GM12878 (cell line): ENCODE results near the gene CD99. TPM values are rescaled to one million over a fixed set of nuclear protein-coding genes. Genes with fewer than 3 reads are reported as not detected.

Source experiments
- BHLHE40 ChIP-seq, 2 experiments: fragments of 450-650 bp in 1 of 2; IDR thresholded peaks; 2 replicates each; pipeline ENCODE4 v1.6.1; 2011 to 2017; ENCODE audit warnings: low read depth in 2 of 2, borderline replicate concordance in 1 of 2, improper control_type of control experiment in 1 of 2, low read length in 1 of 2, mild to moderate bottlenecking in 1 of 2
- CREB1 ChIP-seq: IDR thresholded peaks from 2 replicates; pipeline ENCODE4 v1.6.1; 2012; ENCODE audit warnings: low read depth, mild to moderate bottlenecking, inconsistent platforms
- EED ChIP-seq: sonication (generic); IDR thresholded peaks from 2 replicates; pipeline ENCODE4 v1.6.1; 2016; ENCODE audit warnings: antibody characterized with exemption, low read depth
- EGR1 ChIP-seq, 2 experiments: IDR thresholded peaks; 1 replicate in 1 of 2; 2 replicates in 1 of 2; pipeline ENCODE4 v1.6.1; 2011 to 2012; ENCODE audit warnings: low read depth in 2 of 2, low read length in 2 of 2, borderline replicate concordance in 1 of 2, mild to moderate bottlenecking in 1 of 2, moderate library complexity in 1 of 2
- ETV6 ChIP-seq, 2 experiments: fragments of 450-650 bp in 1 of 2; IDR thresholded peaks in 1 of 2; conservative IDR thresholded peaks in 1 of 2; 2 replicates each; pipeline ENCODE4 v1.6.1; 2014; ENCODE audit warnings: antibody characterized with exemption in 1 of 2, borderline replicate concordance in 1 of 2, low read depth in 1 of 2, mild to moderate bottlenecking in 1 of 2, moderate library complexity in 1 of 2
- FOXM1 ChIP-seq: IDR thresholded peaks from 2 replicates; pipeline ENCODE4 v1.6.1; 2012; ENCODE audit warnings: low read depth, mild to moderate bottlenecking, inconsistent platforms, low read length, moderate library complexity
- IKZF1 ChIP-seq: fragments of 450-650 bp; conservative IDR thresholded peaks from 2 replicates; pipeline ENCODE4 v1.6.1; 2017; ENCODE audit warnings: antibody characterized with exemption, mild to moderate bottlenecking
- IKZF2 ChIP-seq, 2 experiments: fragments of 450-650 bp; IDR thresholded peaks; 2 replicates each; pipeline ENCODE4 v1.6.1; 2017; ENCODE audit warnings: mild to moderate bottlenecking in 2 of 2, moderate library complexity in 2 of 2
- JUND ChIP-seq: IDR thresholded peaks from 2 replicates; pipeline ENCODE4 v1.6.1; 2012; ENCODE audit warnings: low read depth, mild to moderate bottlenecking, low read length, improper control_type of control experiment, moderate library complexity
- KLF5 ChIP-seq: fragments of 450-650 bp; IDR thresholded peaks from 2 replicates; pipeline ENCODE4 v1.6.1; 2014; ENCODE audit warnings: mild to moderate bottlenecking; ENCODE audit not compliant: partially characterized antibody
- LARP7 ChIP-seq: fragments of 450-650 bp; IDR thresholded peaks from 2 replicates; pipeline ENCODE4 v1.6.1; 2017; ENCODE audit warnings: mild to moderate bottlenecking
- MEF2A ChIP-seq: IDR thresholded peaks from 2 replicates; pipeline ENCODE4 v1.6.1; 2011; ENCODE audit warnings: low read depth, mild to moderate bottlenecking, low read length, moderate library complexity; ENCODE audit not compliant: insufficient read depth
- MTA2 ChIP-seq: fragments of 450-650 bp; IDR thresholded peaks from 2 replicates; pipeline ENCODE4 v1.6.1; 2016; ENCODE audit warnings: low read depth, mild to moderate bottlenecking, moderate library complexity
- NFIC ChIP-seq: IDR thresholded peaks from 2 replicates; pipeline ENCODE4 v1.6.1; 2012; ENCODE audit warnings: low read depth, mild to moderate bottlenecking, inconsistent platforms, low read length, moderate library complexity
- RUNX3 ChIP-seq: IDR thresholded peaks from 2 replicates; pipeline ENCODE4 v1.6.1; 2012; ENCODE audit warnings: low read length, inconsistent platforms
- SPI1 ChIP-seq: IDR thresholded peaks from 2 replicates; pipeline ENCODE4 v1.6.1; 2011; ENCODE audit warnings: low read depth, mild to moderate bottlenecking, low read length, moderate library complexity, borderline replicate concordance; ENCODE audit not compliant: insufficient read depth
- SRF ChIP-seq, 2 experiments: IDR thresholded peaks; 2 replicates each; pipeline ENCODE4 v1.6.1; 2011; ENCODE audit warnings: low read depth in 2 of 2, low read length in 2 of 2, mild to moderate bottlenecking in 1 of 2, moderate library complexity in 1 of 2
- polyA plus RNA-seq, 11 experiments: library from polyadenylated mRNA; depleted of rRNA in 4 of 11; unstranded in 6 of 11; stranded (reverse) in 5 of 11; fragments of >200 nt; fragmentation: Nextera tagmentation in 4 of 11; fragmentation: Illumina TruSeq in 1 of 11; extraction: Ambion mirVana in 4 of 11; extraction: Trizol in 1 of 11; gene quantifications; 1 replicate in 1 of 11; 2 replicates in 10 of 11; pipeline versions ENCODE4 v1.2.1 to v1.2.3, GENCODE V29; 2011 to 2016; ENCODE audit warnings: inconsistent platforms in 2 of 11, missing spikeins in 2 of 11, low read depth in 1 of 11
- total RNA-seq, 4 experiments: library from RNA; depleted of rRNA in 3 of 4; stranded (reverse); fragments of >200 nt in 3 of 4; fragmentation: Illumina TruSeq in 1 of 4; extraction: Trizol in 1 of 4; gene quantifications; 2 replicates each; pipeline versions ENCODE4 v1.2.1 to v1.2.3, GENCODE V29; 2013 to 2021
- TF ChIP-seq, protein P1 (sequence below): fragments of 450-650 bp; IDR thresholded peaks from 2 replicates; pipeline ENCODE4 v1.6.1; 2017; ENCODE audit warnings: low read depth, mild to moderate bottlenecking, moderate library complexity
- TF ChIP-seq, protein P2 (sequence below): IDR thresholded peaks from 2 replicates; pipeline ENCODE4 v1.6.1; 2012; ENCODE audit warnings: low read length, inconsistent platforms

CD99 gene
- total and polyA plus RNA-seq, 10 of the 15 experiments (the other 5 are each of a cell fraction or from before 2014, with no cell fraction given): 24.8 to 242 (median 158) TPM

DNA sequence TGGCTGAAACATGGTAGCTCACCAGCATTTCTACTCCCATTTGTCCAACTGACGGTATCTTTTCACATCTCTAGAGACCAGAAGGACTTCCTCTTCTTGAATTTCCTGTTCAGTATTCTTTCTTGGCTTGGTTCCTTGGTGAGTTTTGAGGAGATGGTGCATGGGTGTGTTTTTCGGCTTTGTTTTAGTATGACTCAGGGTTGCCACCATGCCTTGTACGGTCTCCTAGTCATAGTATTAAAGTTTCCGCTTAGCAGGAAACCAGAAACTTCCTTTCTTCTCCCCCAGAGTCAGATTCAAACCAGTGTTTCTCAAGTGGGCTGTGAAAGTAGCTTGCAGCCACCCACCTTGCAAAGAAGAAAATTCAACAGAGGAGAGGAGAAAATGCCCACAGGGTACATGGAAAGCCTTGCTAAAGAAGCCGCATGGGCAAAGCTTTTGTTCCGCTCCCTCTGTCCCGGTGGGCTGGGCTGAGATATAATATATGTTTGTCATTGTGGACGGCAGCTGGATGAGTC, 5.7 kb downstream of the CD99 start (continued):
- TF ChIP-seq, protein P1, sequence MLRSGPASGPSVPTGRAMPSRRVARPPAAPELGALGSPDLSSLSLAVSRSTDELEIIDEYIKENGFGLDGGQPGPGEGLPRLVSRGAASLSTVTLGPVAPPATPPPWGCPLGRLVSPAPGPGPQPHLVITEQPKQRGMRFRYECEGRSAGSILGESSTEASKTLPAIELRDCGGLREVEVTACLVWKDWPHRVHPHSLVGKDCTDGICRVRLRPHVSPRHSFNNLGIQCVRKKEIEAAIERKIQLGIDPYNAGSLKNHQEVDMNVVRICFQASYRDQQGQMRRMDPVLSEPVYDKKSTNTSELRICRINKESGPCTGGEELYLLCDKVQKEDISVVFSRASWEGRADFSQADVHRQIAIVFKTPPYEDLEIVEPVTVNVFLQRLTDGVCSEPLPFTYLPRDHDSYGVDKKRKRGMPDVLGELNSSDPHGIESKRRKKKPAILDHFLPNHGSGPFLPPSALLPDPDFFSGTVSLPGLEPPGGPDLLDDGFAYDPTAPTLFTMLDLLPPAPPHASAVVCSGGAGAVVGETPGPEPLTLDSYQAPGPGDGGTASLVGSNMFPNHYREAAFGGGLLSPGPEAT: peak; percentile 82
- TF ChIP-seq EED (peak; percentile 92), LARP7 (no peak), KLF5 (no peak), MEF2A (0 out of 2 replicates have a peak, but pooled peaks have one; percentile 40), CREB1 (peak; percentile 52; the same call in 1 of the 2 replicates), SPI1 (peak; percentile 92), IKZF2 (IDR thresholded peaks at IDR 0.05) (peak; percentile 86 to 89), ETV6 (conservative IDR thresholded peaks at IDR 0.05 in 1 of 2, IDR thresholded peaks at IDR 0.05 in 1 of 2; ENCODE audit: borderline replicate concordance in 1 of 2, low read depth in 1 of 2) (peak in 1 of 2 experiments; percentile 99; a peak in 2 of 4 replicates), BHLHE40 (IDR thresholded peaks at IDR 0.05; ENCODE audit: borderline replicate concordance in 1 of 2, low read depth in 2 of 2, low read length in 1 of 2) (0 out of 4 replicates have a peak, but pooled peaks of 1 of the 2 experiments have one; percentile 13), IKZF1 (peak; percentile 84), JUND (0 out of 2 replicates have a peak, but pooled peaks have one; percentile 49), FOXM1 (peak; percentile 54; the same call in 1 of the 2 replicates), RUNX3 (peak; percentile 81), NFIC (peak; percentile 85), EGR1 (IDR thresholded peaks at IDR 0.05; ENCODE audit: borderline replicate concordance in 1 of 2, low read depth in 2 of 2, low read length in 2 of 2) (peak in 1 of 2 experiments; percentile 60; a peak in 1 of 3 replicates), SRF (IDR thresholded peaks at IDR 0.05; ENCODE audit: low read depth in 2 of 2, low read length in 2 of 2) (peak in 1 of 2 experiments; percentile 78; a peak in 2 of 4 replicates), MTA2 (0 out of 2 replicates have a peak, but pooled peaks have one; percentile 28)
- TF ChIP-seq, protein P2, sequence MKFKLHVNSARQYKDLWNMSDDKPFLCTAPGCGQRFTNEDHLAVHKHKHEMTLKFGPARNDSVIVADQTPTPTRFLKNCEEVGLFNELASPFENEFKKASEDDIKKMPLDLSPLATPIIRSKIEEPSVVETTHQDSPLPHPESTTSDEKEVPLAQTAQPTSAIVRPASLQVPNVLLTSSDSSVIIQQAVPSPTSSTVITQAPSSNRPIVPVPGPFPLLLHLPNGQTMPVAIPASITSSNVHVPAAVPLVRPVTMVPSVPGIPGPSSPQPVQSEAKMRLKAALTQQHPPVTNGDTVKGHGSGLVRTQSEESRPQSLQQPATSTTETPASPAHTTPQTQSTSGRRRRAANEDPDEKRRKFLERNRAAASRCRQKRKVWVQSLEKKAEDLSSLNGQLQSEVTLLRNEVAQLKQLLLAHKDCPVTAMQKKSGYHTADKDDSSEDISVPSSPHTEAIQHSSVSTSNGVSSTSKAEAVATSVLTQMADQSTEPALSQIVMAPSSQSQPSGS: peak; percentile 76
- TF ChIP-seq, all 136 proteins: peak for 31
